NB4 (cell line): ENCODE measurements around the gene KRT1.

Source experiments
- MYC ChIP-seq: IDR thresholded peaks from 2 replicates; pipeline ENCODE4 v1.6.1; 2011; ENCODE audit warnings: low read depth, low read length
- POLR2A ChIP-seq: IDR thresholded peaks from 2 replicates; pipeline ENCODE4 v1.6.1; 2011; ENCODE audit warnings: mild to moderate bottlenecking; ENCODE audit not compliant: insufficient read length; ENCODE audit errors: extremely low read depth
- TF ChIP-seq, protein P1 (sequence below): IDR thresholded peaks from one replicate; pipeline ENCODE4 v1.5.1; 2012; ENCODE audit warnings: low read depth, low read length
- TF ChIP-seq, protein P2 (sequence below): IDR thresholded peaks from 2 replicates; pipeline ENCODE4 v1.6.1; 2011; ENCODE audit warnings: low read depth, low read length

DNA sequence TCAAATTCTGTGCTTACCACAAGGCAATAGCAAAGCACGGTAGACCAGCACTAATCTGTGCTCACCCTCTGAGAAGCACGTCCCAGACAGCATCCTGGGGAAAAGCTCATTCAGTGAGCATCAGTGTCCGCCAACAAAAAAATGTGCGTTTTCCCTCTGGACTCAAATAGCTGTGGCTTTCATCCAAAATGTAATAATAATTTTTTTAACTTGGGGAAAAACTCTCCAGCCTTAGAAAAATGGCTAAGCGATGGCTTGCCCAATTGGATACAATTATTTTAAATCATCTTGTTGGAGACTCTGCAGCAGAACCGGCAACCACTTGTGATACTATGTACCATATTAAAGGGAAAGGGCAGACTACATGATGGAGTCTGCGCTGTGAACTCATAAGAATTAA lies 24.3 kb upstream of the KRT1 start:
- TF ChIP-seq, protein P1, sequence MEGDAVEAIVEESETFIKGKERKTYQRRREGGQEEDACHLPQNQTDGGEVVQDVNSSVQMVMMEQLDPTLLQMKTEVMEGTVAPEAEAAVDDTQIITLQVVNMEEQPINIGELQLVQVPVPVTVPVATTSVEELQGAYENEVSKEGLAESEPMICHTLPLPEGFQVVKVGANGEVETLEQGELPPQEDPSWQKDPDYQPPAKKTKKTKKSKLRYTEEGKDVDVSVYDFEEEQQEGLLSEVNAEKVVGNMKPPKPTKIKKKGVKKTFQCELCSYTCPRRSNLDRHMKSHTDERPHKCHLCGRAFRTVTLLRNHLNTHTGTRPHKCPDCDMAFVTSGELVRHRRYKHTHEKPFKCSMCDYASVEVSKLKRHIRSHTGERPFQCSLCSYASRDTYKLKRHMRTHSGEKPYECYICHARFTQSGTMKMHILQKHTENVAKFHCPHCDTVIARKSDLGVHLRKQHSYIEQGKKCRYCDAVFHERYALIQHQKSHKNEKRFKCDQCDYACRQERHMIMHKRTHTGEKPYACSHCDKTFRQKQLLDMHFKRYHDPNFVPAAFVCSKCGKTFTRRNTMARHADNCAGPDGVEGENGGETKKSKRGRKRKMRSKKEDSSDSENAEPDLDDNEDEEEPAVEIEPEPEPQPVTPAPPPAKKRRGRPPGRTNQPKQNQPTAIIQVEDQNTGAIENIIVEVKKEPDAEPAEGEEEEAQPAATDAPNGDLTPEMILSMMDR = no peak
- TF ChIP-seq, protein P2, sequence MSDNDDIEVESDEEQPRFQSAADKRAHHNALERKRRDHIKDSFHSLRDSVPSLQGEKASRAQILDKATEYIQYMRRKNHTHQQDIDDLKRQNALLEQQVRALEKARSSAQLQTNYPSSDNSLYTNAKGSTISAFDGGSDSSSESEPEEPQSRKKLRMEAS = no peak
- TF ChIP-seq POLR2A (no peak), MYC (no peak)
